DOHH2 (cell line): ENCODE measurements around the gene KIAA1191.

Experiments used
- EZH2phosphoT487 ChIP-seq: fragments of 200-600 bp; sonication (generic); IDR thresholded peaks from 2 replicates; pipeline ENCODE4 v1.6.1; 2017; ENCODE audit warnings: borderline replicate concordance, mild to moderate bottlenecking, antibody characterized with exemption, low read length, moderate library complexity, mixed read lengths
- TF ChIP-seq, protein P1 (sequence below): fragments of 200-600 bp; sonication (generic); IDR thresholded peaks from one replicate; pipeline ENCODE4 v1.5.1; 2014; ENCODE audit warnings: antibody characterized with exemption, mild to moderate bottlenecking, low read depth, low read length; ENCODE audit not compliant: poor library complexity, severe bottlenecking

DNA sequence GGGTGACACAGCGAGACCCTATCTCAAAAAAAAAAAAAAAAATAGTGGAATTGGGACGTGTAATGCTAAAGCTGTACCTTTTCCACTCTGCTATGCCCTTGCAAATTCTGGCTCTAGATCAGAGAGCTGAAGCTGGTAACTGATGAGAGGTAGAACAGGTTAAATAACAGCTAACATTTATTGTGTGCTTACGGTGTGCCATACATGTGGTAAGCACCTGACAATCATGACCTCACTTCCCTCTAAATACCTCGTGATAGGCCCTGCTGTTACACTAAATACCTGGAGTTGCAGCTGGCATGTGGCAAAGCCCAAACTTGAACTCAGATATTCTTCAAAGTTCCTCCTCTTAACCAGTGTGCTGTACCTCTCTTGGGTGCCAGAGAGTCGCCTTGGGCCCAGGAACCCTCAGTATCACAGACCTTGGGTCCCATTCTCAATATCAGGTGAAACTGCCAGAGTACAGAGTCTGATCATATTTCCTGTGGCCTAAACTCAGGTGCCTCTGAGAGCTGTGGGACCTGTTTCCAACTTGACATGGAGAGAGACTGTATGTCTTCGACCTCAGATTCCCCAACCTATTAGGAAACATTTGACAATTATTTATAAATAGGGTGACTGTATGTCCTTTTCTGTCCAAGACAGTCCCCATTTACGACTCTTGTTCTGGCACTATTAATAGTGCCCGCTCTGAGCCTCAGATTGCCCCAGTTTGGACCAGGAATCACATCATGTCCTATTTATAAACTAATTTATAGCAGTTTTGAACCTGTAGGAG lies 8.6 kb upstream of the KIAA1191 start:
- TF ChIP-seq, protein P1, sequence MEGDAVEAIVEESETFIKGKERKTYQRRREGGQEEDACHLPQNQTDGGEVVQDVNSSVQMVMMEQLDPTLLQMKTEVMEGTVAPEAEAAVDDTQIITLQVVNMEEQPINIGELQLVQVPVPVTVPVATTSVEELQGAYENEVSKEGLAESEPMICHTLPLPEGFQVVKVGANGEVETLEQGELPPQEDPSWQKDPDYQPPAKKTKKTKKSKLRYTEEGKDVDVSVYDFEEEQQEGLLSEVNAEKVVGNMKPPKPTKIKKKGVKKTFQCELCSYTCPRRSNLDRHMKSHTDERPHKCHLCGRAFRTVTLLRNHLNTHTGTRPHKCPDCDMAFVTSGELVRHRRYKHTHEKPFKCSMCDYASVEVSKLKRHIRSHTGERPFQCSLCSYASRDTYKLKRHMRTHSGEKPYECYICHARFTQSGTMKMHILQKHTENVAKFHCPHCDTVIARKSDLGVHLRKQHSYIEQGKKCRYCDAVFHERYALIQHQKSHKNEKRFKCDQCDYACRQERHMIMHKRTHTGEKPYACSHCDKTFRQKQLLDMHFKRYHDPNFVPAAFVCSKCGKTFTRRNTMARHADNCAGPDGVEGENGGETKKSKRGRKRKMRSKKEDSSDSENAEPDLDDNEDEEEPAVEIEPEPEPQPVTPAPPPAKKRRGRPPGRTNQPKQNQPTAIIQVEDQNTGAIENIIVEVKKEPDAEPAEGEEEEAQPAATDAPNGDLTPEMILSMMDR: no peak
- no peak for TF ChIP-seq EZH2phosphoT487
